CD4-positive, alpha-beta T cell (primary cell): Measurements from ENCODE around the gene KIDINS220. TPM values are rescaled to one million over a fixed set of nuclear protein-coding genes. Genes with fewer than 3 reads are reported as not detected.

Experiments used
- ATAC-seq: fragments of 200-7000 bp; cut with Tn5 transposase; one replicate; pipeline ENCODE4 v1.10.0; 2022; ENCODE audit warnings: mild to moderate bottlenecking; ENCODE audit not compliant: poor library complexity
- CTCF ChIA-PET: fragments of 350-600 bp; sonication (Branson Sonifier 250); formaldehyde crosslinking; loops from one replicate; lab custom pipeline; 2021; ENCODE audit warnings: antibody characterized with exemption, inconsistent platforms; lab: Charles Lee
- POLR2A ChIA-PET: fragments of 350-600 bp; sonication (Branson Sonifier 250); formaldehyde crosslinking; loops from one replicate; lab custom pipeline; 2021; ENCODE audit warnings: antibody characterized with exemption, inconsistent platforms; lab: Charles Lee
- DNase-seq, 14 experiments: peaks; one replicate each; pipeline ENCODE4 v3.0.0-alpha.2; 2013 to 2020; ENCODE audit warnings: mixed read lengths in 2 of 14
- H3K27ac ChIP-seq, 2 donors: one replicate each; pipeline versions ENCODE4 v1.5.1 to v1.7.0; 2013; ENCODE audit warnings: low read length in 2 of 2, low read depth in 1 of 2, mild to moderate bottlenecking in 1 of 2
- H3K27me3 ChIP-seq, 2 experiments: 1 replicate in 1 of 2; 2 replicates in 1 of 2; pipeline versions ENCODE4 v1.6.1 to v1.7.0; 2013; ENCODE audit warnings: low read length in 2 of 2, control low read depth in 1 of 2, mild to moderate bottlenecking in 1 of 2, moderate library complexity in 1 of 2; ENCODE audit not compliant: insufficient read depth in 2 of 2, control insufficient read depth in 1 of 2
- H3K36me3 ChIP-seq: one replicate; pipeline ENCODE4 v1.6.1; 2013; ENCODE audit warnings: low read length, control low read depth; ENCODE audit not compliant: insufficient read depth
- H3K4me1 ChIP-seq: one replicate; pipeline ENCODE4 v1.6.1; 2013; ENCODE audit warnings: low read length, control low read depth; ENCODE audit not compliant: insufficient read depth
- H3K4me3 ChIP-seq: one replicate; pipeline ENCODE4 v1.5.1; 2013; ENCODE audit warnings: mild to moderate bottlenecking, low read length, moderate library complexity
- H3K9me3 ChIP-seq, 2 experiments: 1 replicate in 1 of 2; 2 replicates in 1 of 2; pipeline versions ENCODE4 v1.6.1 to v1.7.0; 2013; ENCODE audit warnings: low read length in 2 of 2, mild to moderate bottlenecking in 2 of 2, control low read depth in 1 of 2, moderate library complexity in 1 of 2; ENCODE audit not compliant: control insufficient read depth in 1 of 2, insufficient read depth in 1 of 2
- H3K27ac Mint-ChIP-seq: one replicate; pipeline ENCODE4 v1.8.0; 2020; ENCODE audit warnings: mixed read lengths
- H3K27me3 Mint-ChIP-seq: one replicate; pipeline ENCODE4 v1.8.0; 2021; ENCODE audit warnings: mixed read lengths
- H3K36me3 Mint-ChIP-seq: one replicate; pipeline ENCODE4 v1.8.0; 2021; ENCODE audit warnings: low read depth, mixed read lengths
- H3K4me1 Mint-ChIP-seq: one replicate; pipeline ENCODE4 v1.8.0; 2021; ENCODE audit warnings: low read depth, mixed read lengths
- H3K4me3 Mint-ChIP-seq: one replicate; pipeline ENCODE4 v1.8.0; 2020; ENCODE audit warnings: mild to moderate bottlenecking, mixed read lengths
- H3K9me3 Mint-ChIP-seq: one replicate; pipeline ENCODE4 v1.8.0; 2020; ENCODE audit warnings: mixed read lengths
- intact Hi-C, 2 experiments: fragments of 100-400 bp; cut with DNase I in 1 of 2; cut with micrococcal nuclease in 1 of 2; formaldehyde crosslinking; loops; one replicate each; pipeline versions ENCODE4 v1.15.1 to v1.9.0; 2023 to 2025; cut with DNase I, micrococcal nuclease
- total RNA-seq, 174 experiments: library from RNA in 2 of 174; stranded (reverse) in 2 of 174; gene quantifications; one replicate each; pipeline ENCODE4 v1.2.3 and lab custom pipeline; 2021 to 2026
- TF ChIP-seq, protein P1 (sequence below): fragments of 200-600 bp; IDR thresholded peaks from one replicate; pipeline ENCODE4 v1.8.0; 2022; ENCODE audit warnings: antibody characterized with exemption, mild to moderate bottlenecking

The KIDINS220 gene
- total RNA-seq, 2 experiments from 2014 or later: 29.3 to 31.4 TPM

- Histone ChIP-seq H3K4me1 (no peaks in the 10 kb centered on the region), H3K4me3 (no peak overlapping the region), H3K36me3 (no peaks in the 10 kb centered on the region), H3K27ac (no peak overlapping the region), H3K9me3 (no peaks in the 10 kb centered on the region), H3K27me3 (no peaks in the 10 kb centered on the region)
- POLR2A ChIA-PET: no interaction called here
- no peaks in the 10 kb centered on the region for H3K4me1 Mint-ChIP-seq
- no peaks in the 10 kb centered on the region for H3K27me3 Mint-ChIP-seq
- DNase-seq (no peak), ATAC-seq (no peak)
- H3K27ac Mint-ChIP-seq: no peak overlapping the region
- TF ChIP-seq, protein P1, sequence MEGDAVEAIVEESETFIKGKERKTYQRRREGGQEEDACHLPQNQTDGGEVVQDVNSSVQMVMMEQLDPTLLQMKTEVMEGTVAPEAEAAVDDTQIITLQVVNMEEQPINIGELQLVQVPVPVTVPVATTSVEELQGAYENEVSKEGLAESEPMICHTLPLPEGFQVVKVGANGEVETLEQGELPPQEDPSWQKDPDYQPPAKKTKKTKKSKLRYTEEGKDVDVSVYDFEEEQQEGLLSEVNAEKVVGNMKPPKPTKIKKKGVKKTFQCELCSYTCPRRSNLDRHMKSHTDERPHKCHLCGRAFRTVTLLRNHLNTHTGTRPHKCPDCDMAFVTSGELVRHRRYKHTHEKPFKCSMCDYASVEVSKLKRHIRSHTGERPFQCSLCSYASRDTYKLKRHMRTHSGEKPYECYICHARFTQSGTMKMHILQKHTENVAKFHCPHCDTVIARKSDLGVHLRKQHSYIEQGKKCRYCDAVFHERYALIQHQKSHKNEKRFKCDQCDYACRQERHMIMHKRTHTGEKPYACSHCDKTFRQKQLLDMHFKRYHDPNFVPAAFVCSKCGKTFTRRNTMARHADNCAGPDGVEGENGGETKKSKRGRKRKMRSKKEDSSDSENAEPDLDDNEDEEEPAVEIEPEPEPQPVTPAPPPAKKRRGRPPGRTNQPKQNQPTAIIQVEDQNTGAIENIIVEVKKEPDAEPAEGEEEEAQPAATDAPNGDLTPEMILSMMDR: no peak
- CTCF ChIA-PET: interaction anchor here (0.7 kb wide), 1 partner anchor 16 kb away, joined by 3 read pairs; no protein-coding TSS in a partner anchor
- H3K4me3 Mint-ChIP-seq: no peak overlapping the region
- intact Hi-C loops: no loop called here
- H3K36me3 Mint-ChIP-seq: no peaks in the 10 kb centered on the region
- no peaks in the 10 kb centered on the region for H3K9me3 Mint-ChIP-seq
These were observed 26.0 kb upstream of the KIDINS220 start for GRCh38 chr2:8863331-8863953.

DNA sequence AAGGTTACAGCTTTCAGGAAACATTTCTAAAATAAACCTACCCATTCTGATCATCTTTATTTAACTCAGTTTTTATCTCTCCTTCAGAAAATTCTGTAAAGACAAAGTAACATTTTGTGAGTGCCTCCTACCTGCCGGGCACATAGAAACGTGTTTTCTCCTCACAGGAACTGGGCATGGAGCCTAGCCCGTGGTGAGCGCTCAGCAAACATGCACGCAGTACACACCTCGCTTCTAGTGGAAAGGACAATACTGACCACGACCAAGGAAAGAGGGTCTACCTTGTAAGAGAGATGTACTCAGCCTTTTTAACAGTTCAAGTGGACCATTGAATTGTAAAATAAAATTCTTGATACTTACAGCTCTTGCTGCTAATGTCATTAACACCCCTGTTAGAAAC is 24.8 kb upstream of the KIDINS220 start:
- no peaks in the 10 kb centered on the region for H3K36me3 Mint-ChIP-seq
- H3K27me3 Mint-ChIP-seq: no peaks in the 10 kb centered on the region
- ChIA-PET POLR2A (no interaction called here), CTCF (no interaction called here)
- TF ChIP-seq, protein P1: no peak
- ATAC-seq: no peak
- H3K27ac Mint-ChIP-seq: no peak overlapping the region
- no peak overlapping the region for H3K4me3 Mint-ChIP-seq
- Histone ChIP-seq H3K36me3 (no peaks in the 10 kb centered on the region), H3K27me3 (no peaks in the 10 kb centered on the region), H3K9me3 (no peaks in the 10 kb centered on the region), H3K27ac (no peak overlapping the region), H3K4me3 (no peak overlapping the region), H3K4me1 (no peaks in the 10 kb centered on the region)
- no peaks in the 10 kb centered on the region for H3K9me3 Mint-ChIP-seq
- intact Hi-C loops: no loop called here
- no peak for DNase-seq
- H3K4me1 Mint-ChIP-seq: no peaks in the 10 kb centered on the region

DNA sequence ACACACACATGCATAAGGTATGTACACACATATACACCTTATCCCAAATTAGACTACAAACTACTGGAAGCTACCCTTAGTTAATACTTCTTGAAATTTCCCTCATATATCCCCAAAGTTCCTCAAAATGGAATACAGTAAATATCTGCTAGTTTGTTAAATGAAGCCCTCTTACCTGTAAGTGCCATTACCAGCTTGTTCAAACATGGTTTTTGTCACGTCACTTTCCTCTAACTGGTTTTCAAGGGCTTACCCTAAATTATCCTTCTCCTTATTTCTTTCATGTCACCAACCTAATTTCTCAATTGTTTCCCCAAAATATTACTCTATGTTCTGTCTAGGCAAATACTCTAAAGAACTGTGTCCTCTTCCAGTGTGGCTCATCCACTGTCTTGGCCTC is 24.4 kb upstream of the KIDINS220 start:
- no peaks in the 10 kb centered on the region for H3K4me1 ChIP-seq
- no peak overlapping the region for H3K4me3 ChIP-seq
- TF ChIP-seq, protein P1: no peak
- Mint-ChIP-seq H3K4me1 (no peaks in the 10 kb centered on the region), H3K36me3 (no peaks in the 10 kb centered on the region), H3K27ac (no peak overlapping the region), H3K27me3 (no peaks in the 10 kb centered on the region), H3K9me3 (no peaks in the 10 kb centered on the region), H3K4me3 (no peak overlapping the region)
- no peak for DNase-seq
- no peaks in the 10 kb centered on the region for H3K27me3 ChIP-seq
- ChIA-PET POLR2A (no interaction called here), CTCF (no interaction called here)
- intact Hi-C loops: no loop called here
- H3K27ac ChIP-seq: no peak overlapping the region
- no peaks in the 10 kb centered on the region for H3K36me3 ChIP-seq
- no peak for ATAC-seq
- H3K9me3 ChIP-seq: no peaks in the 10 kb centered on the region
